Stimulated activated CD8-positive, alpha-beta memory T cell treated with anti-CD3 and anti-CD28 coated beads, Interleukin-15, amount 100 ng/mL, for 24 hours (primary cell): ENCODE results near the gene LETM1.

ENCODE experiments used
- DNase-seq: peaks from one replicate; pipeline ENCODE4 v3.0.0-alpha.2; 2020; ENCODE audit warnings: low read depth

The LETM1 gene

DNA sequence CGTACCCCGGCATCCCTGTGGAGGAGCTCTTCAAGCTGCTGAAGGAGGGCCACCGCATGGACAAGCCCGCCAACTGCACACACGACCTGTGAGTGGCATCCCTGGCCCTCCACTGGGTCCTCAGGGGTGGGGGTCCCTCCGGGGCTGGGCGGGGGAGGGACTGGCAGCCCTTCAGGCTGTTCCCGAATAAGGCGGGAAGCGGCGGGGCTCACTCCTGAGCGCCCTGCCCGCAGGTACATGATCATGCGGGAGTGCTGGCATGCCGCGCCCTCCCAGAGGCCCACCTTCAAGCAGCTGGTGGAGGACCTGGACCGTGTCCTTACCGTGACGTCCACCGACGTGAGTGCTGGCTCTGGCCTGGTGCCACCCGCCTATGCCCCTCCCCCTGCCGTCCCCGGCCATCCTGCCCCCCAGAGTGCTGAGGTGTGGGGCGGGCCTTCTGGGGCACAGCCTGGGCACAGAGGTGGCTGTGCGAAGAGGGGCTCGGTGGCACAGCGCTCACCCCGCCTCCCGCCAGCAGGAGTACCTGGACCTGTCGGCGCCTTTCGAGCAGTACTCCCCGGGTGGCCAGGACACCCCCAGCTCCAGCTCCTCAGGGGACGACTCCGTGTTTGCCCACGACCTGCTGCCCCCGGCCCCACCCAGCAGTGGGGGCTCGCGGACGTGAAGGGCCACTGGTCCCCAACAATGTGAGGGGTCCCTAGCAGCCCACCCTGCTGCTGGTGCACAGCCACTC is 49.2 kb downstream of the LETM1 start:
- DNase-seq: no peak

DNA sequence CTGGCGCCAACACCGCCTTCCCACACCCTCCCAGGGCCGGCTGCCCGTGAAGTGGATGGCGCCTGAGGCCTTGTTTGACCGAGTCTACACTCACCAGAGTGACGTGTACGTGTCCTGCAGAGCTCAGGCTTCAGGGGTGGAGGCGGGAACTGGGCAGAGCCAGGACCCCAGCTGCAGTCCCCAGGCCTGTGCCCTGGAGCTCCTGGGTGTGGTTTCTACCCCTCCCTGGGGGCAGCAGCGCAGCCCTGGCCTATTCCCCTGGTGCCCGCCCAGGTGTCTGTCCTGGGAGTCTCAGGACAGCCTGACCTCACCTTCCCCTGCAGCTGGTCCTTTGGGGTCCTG is 49.8 kb downstream of the LETM1 start:
- DNase-seq: no peak

- no peak for DNase-seq
Measured at GRCh38 chr4:1805493-1806222, 50.3 kb downstream of the LETM1 start.

- no peak for DNase-seq
Measured at GRCh38 chr4:1804638-1805492, 51.1 kb downstream of the LETM1 start.

GRCh38 chr4:1803523-1804423 is 52.2 kb downstream of the LETM1 start:
- DNase-seq: no peak

- no peak for DNase-seq
Measured at GRCh38 chr4:1802720-1803522, 53.0 kb downstream of the LETM1 start.

GRCh38 chr4:1802151-1802715 is 53.7 kb downstream of the LETM1 start:
- no peak for DNase-seq

GRCh38 chr4:1801286-1801958 is 54.5 kb downstream of the LETM1 start:
- no peak for DNase-seq

DNA sequence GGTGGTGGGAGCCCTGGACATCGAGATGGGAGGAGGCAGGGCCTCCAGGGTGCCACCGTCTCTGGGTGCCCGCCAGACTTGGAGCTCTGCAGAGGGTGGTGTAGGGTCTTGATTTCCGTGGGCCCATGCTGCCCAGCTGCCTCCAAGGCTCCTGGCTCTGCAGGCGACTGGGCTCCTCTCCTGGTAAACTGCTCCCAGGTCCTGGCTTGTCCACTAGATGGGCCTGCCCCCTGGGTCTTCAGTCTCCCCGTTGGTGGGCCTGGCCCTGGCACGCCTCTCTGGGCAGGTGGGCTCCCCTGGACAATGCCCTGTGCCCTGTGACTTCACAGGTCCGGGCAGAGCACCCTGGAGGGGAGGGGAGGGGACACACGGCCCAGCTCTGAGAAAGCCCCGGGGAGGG is 55.2 kb downstream of the LETM1 start:
- DNase-seq: no peak

DNA sequence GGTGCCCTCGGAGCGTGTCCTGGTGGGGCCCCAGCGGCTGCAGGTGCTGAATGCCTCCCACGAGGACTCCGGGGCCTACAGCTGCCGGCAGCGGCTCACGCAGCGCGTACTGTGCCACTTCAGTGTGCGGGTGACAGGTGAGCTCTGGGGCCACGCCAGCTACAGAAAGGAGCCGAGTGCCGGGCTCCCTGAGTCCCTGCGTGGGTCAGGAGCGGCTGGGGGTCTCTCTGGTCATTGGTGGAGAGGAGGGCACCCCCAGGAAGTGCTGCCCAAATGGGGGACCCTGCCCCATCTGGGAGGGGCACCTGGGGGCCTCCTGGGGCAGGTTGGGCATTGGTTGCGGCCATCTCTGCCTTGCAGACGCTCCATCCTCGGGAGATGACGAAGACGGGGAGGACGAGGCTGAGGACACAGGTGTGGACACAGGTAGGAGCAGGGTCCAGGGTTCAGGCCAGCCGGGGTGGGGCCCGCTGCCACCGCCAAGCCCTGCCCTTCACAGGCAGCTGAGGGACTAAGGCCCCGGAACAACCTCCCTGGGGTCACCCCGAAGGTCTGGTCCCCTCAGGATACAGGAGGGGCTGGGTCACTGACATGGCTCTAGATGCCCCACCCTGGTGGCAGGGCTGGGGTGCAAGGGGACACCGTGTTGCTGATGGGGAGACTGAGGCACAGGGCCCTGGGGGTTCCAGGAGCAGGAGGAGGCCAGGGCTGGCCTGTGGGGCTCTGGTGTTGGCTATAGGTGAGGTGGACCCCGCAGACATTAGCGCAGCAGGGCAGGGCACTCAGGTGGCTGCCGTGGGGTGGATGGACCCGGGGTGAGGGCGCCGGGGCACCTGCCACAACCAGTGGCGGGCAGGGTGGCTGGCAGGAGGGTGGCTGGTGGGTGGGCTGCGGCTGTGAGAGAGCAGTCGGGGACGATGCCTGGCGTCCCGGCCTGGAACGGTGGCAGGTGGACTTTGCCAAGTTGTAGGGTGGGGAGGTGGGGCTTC is 56.3 kb downstream of the LETM1 start:
- no peak for DNase-seq

DNA sequence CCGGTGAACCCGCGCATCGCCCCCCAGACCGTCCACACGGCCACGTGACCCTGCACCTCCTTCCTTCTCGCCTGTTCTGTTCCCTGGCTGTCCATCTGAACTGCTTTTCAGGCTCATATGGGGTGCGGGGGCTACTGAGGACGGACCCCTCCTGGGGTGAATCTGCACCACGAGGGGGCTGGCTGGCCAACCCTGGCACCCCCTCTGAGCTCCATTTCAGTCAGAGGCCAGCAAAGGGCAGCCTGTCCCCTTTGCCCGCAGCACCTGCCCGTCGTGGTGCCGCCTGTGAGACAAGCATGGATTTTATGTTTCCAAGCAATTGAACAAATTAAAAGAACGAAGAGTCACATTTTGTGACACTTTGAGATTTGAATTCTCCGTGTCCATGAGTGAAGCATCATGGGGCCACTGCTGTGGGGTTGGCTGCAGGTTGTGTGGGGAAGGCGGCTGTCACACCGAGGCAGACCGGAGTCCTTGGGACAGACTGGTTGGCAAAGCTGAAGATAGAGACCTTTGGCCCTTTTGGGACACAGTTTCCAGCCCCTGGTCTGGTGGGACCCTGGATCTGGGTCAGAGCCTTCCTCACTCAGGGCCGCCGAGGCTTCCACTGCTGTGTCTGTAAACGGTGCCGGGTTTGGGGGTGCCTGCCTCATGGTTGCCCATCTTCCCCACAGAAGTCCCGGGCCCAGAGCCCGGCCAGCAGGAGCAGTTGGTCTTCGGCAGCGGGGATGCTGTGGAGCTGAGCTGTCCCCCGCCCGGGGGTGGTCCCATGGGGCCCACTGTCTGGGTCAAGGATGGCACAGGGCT is 57.2 kb downstream of the LETM1 start:
- no peak for DNase-seq

GRCh38 chr4:1797861-1798579 is 57.9 kb downstream of the LETM1 start:
- no peak for DNase-seq

- no peak for DNase-seq
Measured at GRCh38 chr4:1797298-1797860, 58.6 kb downstream of the LETM1 start.

- no peak for DNase-seq
Measured at GRCh38 chr4:1796486-1797204, 59.3 kb downstream of the LETM1 start.

GRCh38 chr4:1795299-1796195 is 60.4 kb downstream of the LETM1 start:
- DNase-seq: no peak
